Ammon's horn (tissue), 1 donor: ENCODE data around the gene FOXA2.

Experiments
- DNase-seq: peaks from one replicate; pipeline ENCODE4 v3.0.0-alpha.2; 2016; ENCODE audit warnings: low spot score

The FOXA2 gene

DNA sequence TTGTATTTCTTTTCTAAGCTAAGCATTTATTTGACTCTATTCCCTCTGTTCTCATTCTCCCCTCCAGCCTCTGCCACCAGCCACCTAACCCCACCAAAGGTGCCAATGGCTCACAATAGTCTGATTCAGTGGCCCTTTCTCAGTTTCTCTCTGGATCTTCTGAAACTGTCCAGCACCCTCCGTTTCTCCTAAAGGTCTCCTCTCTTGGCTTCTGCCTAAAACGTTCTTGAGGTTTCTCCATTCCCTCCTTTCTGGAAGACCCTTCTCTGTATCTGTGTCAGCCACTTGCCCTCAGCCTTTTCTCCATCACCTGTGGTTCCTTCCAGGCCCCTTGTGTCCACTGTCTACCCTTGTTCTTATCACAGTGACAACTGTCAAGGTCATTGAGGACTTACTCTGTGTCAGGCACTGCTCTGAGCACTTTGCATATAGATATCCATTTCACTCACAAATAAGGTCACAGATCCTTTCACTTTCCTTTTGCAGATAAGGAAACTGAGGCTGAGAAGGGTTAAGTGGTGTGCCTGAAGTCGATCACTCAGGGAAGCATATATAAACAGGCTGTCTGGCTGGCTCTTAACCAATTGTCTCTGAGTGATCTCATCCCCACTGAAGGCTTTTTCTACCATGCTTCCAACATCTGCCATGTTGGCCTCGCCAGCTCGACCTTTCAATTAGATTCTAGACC, 48.1 kb downstream of the FOXA2 start:
- no peak for DNase-seq

DNA sequence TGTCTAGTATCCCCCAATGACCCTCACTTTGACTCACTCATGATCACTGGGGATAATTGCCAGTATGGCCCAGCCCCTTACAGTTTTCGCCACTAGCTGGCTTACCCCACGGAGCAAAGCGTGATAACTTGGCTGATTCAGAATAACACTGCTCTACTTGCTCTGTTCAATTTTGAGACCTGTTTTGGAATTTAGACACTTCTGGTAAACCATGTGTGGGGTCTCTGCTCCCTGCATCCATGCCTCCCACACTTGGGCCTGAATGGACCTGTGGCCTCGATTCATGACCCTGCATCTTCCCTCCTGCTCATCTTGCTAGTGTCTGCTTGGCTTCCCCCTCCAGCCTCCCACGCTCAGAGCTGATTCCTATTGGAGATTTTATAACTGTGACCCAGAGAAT, 48.9 kb downstream of the FOXA2 start:
- no peak for DNase-seq

DNA sequence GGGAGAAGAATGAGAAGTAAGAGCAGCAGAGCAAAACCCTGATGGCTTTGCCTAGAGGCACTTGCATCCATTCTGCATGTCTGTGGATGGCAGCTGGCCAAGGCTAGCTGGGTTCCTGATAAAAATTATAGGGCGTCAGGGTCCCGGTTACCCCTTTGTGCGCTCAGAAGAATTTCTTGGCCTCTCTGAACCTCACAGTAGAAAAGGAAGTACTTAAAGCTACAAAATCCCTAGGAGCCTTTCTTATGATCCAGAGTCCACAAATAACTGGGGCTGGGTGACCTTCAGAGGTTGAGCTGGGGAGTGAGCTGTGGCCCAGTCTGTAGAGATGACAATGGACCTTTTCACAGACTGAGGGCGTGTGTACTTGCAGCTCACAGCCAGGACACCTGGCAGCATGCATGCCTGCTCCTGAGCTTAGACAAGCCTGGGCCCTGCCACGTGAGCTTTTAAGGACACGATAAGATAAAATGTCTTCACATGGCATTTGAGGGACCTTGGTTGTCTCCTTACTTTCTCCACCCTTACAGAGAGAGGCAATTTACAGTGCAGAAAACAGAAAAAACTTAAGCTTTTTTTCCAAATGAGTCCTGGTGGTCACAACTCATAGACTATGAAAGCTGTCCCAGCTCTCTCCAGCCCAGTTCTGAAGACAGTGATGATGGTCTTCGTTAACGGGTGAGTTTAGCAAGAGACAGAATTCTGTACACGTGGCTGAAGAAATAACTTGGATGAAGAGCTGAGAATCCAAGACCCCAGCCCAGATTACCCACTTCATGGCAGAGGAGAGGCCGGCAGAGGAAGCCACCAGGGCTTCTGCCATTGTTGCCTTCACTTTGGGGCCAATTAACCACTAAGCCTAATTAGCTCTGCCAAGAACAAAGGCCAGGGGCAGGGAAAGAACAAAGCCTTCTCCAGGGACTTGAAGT, 50.3 kb downstream of the FOXA2 start:
- DNase-seq = no peak

DNA sequence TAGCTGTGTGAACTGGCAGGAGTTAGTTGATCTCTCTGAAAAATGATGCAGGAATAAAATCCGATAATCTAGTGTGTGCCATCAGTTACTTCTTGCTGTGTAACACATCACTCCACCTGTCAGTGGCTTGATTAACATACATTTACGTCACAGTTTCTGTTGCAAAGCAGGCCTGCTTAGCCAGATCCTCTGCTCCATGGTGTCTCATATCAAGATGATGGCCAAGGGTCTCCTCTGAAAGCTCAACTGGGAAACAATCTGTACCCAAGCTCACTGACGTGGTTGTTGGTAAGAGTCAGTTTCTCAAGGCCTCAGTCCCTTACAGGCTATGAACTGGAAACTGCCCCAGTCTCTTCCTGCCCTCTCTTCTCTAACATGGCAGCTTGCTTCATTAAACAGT, 51.8 kb downstream of the FOXA2 start:
- DNase-seq = no peak

DNA sequence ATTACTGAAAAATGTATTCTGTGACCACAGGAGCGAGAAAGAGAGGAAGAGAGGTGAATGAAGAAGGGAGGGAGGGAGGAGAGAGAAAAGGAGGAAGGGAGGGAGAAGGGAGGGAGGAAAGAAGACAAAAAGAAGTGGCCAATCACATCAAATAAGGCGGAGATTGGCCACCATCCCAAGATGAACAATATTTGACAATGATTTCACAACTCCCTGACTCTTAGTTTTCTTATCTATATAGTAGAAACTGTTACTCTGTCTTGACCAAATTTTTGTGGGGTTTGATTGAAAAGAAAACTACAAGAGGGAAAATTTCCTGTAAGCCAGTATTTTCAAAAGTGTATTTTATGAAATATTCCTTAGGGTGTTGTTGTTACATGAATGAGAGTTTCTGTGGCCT, 52.6 kb downstream of the FOXA2 start:
- no peak for DNase-seq

DNA sequence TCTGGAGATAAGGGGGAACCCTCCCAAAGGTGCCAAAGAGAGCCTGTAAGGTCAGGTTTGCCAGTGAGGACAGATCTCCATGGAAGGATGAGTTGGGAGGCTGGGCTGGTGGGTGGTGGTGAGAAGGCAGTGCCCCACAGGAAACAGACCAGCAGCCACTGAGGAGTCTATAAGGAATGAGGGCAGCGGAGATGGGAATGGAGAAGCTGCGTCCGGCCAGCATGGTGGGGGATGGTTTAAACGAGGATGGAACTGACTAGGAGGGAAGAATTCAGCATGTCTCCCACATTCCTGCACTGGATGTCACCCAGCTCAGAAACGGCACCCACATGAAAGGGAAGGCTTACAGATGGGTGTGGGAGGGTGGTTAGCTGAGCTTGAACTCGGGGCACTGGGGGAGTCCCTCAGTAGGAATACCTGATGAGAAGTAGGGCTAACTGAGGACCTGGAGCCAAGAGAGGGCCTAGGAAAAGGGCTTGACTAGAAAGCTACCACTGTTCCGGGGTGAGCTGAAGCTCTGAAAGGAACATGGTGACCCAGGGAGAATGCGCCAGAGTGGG, 53.2 kb downstream of the FOXA2 start:
- DNase-seq = no peak
